ENCODE results near the gene POLR2F.

The POLR2F gene

DNA sequence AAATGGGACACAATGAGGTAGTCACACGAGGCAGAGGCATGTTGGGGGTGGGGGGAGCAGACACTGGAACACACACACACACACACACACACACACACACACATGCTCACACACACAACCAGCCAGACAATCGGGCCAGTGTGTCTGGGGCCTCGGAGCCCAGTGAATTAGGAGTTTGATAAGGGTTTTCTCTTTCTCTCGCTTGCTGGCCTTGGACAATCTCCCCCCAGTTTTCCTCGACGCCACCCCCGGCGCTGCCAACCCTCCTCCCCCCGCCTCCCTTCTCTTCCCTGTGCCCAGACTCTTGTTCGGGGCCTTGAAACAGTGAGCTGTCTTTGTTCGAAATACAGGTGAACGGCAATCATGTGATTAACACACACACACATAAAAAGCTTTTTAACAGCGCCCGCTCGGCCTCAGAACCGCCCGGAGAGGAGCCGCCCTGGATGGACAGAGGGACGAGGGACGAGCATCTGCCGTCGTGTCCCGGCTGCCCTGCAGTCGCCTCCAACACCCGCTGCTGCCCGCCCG, 32.3 kb downstream of the POLR2F start:
- no peak overlapping the region for H3K4me3 ChIP-seq (ENCODE audit: low read depth, low read length)
- no peak for TF ChIP-seq CTCF (IDR thresholded peaks at IDR 0.05; ENCODE audit: low read depth, low read length)

- H3K4me3 ChIP-seq (ENCODE audit: low read depth, low read length) = no peak overlapping the region
- no peak for TF ChIP-seq CTCF (IDR thresholded peaks at IDR 0.05; ENCODE audit: low read depth, low read length)
These were observed 32.9 kb downstream of the POLR2F start for GRCh38 chr22:37986371-37986770.

DNA sequence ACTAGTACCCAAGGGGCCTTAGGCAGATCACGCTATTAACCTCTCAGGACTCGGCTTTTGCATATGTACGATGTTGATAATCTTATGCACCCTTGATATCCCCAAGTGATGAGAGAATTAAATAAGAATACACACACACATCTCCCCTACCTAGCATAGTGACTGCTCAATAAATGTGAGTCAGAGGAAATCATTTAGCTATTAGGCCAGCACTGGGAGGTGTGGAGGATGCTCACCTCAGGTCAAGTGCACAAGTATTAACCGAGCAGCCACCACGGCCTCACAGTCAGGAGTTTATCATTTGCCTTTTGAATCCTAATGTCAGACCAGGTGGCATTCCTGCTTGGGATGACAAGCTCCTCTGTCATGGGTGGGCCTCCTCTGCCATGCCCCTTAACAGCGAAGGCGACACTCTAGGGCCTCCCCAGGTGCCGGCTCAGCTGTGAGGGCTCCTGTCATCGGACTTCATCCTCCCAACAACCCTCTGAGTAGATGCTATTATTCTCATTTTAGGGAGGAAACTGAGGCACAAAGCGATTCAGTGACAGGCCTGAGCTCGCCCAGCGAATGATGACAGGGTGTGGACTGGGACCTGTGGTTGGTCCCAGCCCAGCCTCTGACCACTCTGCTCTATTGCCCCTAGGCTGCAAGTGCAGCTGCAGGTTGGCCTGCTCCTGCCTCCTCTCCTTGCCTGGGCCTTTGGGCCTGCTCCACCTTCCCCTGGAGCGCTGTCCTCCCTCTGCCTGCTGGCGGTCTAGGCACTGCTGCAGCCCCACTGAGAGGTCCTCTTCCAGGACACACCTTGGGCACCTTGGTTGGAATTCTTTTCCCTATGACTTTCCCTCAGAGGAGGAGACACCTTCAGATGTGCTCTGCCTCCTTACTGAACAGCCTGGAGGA, 35.9 kb downstream of the POLR2F start:
- H3K4me3 ChIP-seq (ENCODE audit: low read depth, low read length) = no peak overlapping the region
- no peak for TF ChIP-seq CTCF (IDR thresholded peaks at IDR 0.05; ENCODE audit: low read depth, low read length)

DNA sequence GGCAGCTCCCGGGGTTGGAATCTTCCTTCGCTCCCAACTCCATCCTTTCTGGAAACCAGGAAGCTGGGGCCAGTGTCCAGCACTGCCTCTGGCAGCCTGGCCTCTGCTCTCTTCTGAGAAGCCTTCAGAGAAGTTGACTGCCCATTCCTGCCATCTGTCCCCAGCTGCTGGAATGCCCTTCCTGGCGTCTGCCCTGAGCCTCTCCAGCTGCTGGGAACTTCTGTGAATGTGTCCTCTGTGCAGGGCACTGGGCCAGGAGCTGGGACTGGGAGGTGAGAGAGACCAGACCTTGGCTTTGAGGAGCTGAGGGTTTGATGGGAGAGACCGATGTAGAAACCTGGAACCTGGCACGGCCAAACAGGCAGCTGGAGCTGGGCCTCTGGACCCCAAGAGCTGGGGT, 36.8 kb downstream of the POLR2F start:
- no peak overlapping the region for H3K4me3 ChIP-seq (ENCODE audit: low read depth, low read length)
- no peak for TF ChIP-seq CTCF (IDR thresholded peaks at IDR 0.05; ENCODE audit: low read depth, low read length)

- no peak overlapping the region for H3K4me3 ChIP-seq (ENCODE audit: low read depth, low read length)
- no peak for TF ChIP-seq CTCF (IDR thresholded peaks at IDR 0.05; ENCODE audit: low read depth, low read length)
These were observed 37.4 kb downstream of the POLR2F start for GRCh38 chr22:37990862-37991261.

DNA sequence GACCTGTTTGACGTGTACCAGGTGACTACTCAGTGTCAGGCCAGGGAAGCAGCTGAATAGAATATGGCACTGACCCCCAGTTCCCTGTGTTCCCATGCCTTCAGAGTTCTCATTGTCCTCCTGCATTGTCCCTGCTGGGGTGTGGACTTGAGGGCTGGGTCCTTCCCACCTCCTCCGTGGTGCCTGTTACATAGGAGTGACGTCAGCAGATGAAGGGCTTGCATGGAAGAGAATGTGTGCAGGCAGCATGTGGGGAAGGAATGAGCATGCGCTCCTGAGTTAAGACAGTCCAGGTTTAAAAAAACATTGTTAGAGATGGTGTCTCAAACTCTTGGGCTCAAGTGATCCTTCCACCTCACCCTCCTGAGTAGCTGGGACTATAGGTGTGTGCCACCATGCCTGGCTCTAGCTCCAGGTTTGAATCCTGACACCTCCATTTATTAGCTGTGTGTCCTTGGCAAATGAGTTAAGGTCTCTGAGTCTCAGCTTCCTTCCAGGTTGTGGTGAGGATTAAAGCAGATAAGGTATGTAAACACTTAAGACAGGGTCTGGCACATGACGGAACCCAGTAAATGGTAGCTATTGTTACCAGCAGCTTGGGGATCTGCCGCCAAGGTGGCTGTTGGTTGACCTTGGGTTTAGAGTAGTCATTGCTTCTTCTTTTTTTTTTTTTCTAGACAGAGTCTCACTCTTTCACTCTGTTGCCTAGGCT, 38.4 kb downstream of the POLR2F start:
- TF ChIP-seq CTCF (IDR thresholded peaks at IDR 0.05; ENCODE audit: low read depth, low read length) = no peak

DNA sequence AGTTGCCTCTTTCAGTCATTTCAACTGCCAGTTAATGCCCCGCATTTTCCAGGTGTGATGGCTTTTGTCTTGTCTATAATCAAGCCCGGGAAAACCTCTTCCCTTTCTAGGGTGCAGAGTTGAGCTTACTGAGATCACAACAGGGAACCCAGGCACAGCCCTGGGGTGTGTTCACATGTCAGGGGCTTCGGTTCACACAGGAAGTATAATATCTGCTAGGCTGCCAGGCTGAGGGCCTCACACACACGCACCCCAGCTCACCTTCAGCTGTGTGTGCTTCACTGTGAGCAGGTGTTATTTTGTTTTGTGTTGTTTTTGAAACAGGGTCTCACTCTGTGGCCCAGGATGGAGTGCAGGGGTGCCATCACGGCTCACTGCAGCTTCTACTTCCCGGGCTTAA, 40.5 kb downstream of the POLR2F start:
- TF ChIP-seq CTCF (IDR thresholded peaks at IDR 0.05; ENCODE audit: low read depth, low read length) = no peak
- no peak overlapping the region for H3K4me3 ChIP-seq (ENCODE audit: low read depth, low read length)

More for the DNA sequence above, 38.4 kb downstream of the POLR2F start:
- no peak overlapping the region for H3K4me3 ChIP-seq (ENCODE audit: low read depth, low read length)

All from WI38 (cell line).